Measurements from ENCODE around the gene ACVR2A.
A peak's percentile ranks its signal among the peaks of the same experiment; 100 is the strongest.

Gene ACVR2A

GRCh38 chr2:147844697-147845410 is at the start of gene ACVR2A:
Gene ACVR2A (plus strand): TSS chr2:147845029. CDS start chr2:147845153, 124 bp downstream.
- DNase-seq (ENCODE audit: low read depth in 2 of 2): peak; percentile 1 to 12

GRCh38 chr2:147800316-147800715 is 44.5 kb upstream of the ACVR2A start:
- no peak for DNase-seq (ENCODE audit: low read depth in 2 of 2)

- no peak for DNase-seq (ENCODE audit: low read depth in 2 of 2)
These were observed 38.0 kb upstream of the ACVR2A start for GRCh38 chr2:147806846-147807245.

DNA sequence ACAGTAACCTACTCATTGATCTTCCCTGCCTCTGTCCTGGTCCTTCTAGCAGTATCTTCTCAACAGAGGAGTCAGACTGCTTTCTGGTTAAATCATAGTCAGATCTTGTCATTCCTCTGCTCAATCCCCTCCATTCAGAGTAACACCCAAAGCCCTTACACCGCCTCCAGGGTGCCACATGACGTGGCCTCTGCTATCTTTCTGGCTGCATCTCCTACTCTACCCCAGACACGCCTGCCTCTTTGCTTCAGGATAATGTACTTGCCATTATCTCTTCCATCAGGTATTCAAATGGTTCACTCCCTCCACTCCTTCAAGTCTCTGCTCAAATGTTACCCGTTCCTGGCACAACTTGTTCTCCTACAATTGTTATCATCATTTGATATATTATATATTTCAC is 36.3 kb upstream of the ACVR2A start:
- DNase-seq (ENCODE audit: low read depth in 2 of 2): no peak

- no peak for DNase-seq (ENCODE audit: low read depth in 2 of 2)
These were observed 33.7 kb upstream of the ACVR2A start for GRCh38 chr2:147810883-147811765.

- DNase-seq (ENCODE audit: low read depth in 2 of 2): no peak
These were observed 26.1 kb upstream of the ACVR2A start for GRCh38 chr2:147818741-147819140.

GRCh38 chr2:147824620-147825019 is 20.2 kb upstream of the ACVR2A start:
- DNase-seq (ENCODE audit: low read depth in 2 of 2): no peak

DNA sequence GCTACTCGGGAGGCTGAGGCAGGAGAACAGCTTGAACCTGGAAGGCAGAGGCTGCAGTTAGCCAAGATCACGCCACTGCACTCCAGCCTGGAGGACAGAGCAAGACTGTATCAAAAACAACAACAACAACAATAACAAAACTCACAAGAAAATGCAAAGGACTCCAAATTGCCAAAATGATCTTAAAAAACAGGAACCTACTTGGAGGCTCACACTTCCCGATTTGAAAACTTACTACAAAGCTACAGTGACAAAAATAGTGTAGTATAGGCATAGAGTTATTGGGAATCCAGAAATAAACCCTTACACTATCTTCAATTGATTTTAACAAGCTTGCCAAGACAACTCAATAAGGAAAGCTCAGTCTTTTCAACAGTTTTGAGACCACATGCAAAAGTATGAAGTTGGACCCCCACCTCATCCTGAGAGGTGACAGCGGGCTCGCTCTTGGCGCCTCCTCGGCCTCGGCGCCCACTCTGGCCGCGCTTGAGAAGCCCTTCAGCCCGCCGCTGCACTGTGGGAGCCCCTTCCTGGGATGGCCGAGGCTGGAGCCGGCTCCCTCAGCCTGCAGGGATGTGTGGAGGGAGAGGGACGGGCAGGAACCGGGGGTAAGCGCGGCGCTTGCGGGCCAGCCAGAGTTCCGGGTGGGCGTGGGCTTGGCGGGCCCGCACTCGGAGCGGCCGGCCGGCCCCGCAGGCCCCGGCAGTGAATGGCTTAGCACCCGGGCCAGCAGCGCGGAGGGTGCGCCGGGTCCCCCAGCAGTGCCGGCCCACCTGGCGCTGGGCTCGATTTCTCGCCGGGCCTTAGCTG is 18.3 kb upstream of the ACVR2A start:
- no peak for DNase-seq (ENCODE audit: low read depth in 2 of 2)

DNA sequence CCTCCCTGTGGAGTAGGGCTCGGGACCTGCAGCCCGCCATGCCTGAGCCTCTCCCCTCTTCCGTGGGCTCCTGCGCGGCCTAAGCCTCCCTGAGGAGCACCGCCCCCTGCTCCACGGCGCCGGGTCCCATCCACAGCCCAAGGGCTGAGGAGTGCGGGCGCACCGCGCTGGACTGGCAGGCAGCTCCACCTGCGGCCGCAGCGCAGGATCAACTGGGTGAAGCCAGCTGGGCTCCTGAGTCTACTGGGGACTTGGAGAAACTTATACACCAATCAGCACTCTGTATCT is 17.8 kb upstream of the ACVR2A start:
- DNase-seq (ENCODE audit: low read depth in 2 of 2): no peak

GRCh38 chr2:147829106-147829505 is 15.7 kb upstream of the ACVR2A start:
- no peak for DNase-seq (ENCODE audit: low read depth in 2 of 2)

GRCh38 chr2:147836099-147836498 is 8.7 kb upstream of the ACVR2A start:
- no peak for DNase-seq (ENCODE audit: low read depth in 2 of 2)

GRCh38 chr2:147843391-147843863 is 1.4 kb upstream of the ACVR2A start:
- DNase-seq (ENCODE audit: low read depth in 2 of 2): no peak

DNA sequence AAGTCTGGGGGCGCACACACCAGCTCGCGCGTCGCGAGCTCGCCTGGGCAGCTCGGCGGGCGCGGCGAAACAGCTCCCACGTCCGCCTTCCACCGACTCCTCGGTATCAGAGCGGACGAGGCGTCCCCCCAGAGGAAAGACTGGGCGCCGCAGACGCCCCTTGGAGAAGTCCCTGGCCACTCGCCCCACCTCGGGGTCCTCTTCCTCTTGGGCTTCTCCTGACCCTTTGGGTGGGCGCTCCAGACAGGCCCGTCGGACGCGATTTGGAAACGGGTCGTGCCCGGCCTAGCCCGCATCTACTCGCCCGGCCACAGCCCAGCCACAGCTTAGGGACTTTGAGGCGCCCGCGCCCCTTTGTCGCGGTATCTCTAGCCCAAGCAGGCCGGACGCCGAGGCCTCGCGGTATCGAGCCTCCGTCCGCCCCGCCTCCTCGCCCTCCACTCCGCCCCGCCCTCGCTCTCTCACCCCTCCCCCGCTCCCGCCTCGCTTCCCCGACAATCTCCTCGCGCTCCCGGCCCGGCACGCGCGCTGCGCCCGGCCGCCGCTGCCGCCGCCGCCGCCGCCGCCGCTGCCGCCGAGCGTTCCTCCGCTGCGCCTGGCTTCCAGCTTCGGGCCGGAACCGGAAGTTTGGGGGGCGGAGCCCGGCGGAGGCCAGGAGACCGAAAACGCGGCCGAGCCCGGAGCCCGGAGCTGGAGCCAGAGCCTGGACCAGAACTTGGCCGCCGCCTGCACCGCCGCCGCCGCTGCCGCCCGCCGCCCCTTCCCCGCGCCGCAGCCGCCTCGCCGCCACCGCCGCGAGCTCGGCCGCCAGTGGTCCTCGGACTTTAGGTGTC is 749 bp upstream of the ACVR2A start:
- peak; percentile 64 to 73 for DNase-seq (ENCODE audit: low read depth in 2 of 2)

DNA sequence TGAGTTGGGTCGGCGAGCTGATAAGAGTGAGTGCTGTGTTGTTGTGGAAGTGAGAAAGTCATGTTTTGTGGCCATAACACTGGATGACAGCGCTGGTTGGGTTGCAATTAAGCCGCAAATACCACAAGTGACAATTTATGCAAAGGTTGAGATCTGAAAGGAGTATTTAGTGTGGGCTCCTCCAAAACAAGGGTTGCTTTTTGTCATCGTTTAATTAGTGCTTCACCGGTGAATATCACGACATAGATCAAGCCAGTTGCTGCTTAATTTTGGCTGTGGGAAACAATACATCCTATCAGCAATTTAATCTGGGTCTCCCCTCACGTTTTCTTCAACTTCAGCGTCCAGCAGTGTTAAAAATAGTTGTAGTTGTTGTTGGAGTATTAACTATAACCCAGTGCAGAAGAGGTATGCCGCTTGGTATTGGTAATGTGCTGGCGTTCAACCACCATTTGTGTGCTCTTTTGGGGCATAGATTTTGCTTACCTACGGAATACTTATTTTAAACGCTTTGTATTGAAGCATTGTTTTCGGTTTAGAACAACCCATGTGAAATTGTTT is 662 bp downstream of the ACVR2A start:
- peak; percentile 22 to 27 for DNase-seq (ENCODE audit: low read depth in 2 of 2)

- DNase-seq (ENCODE audit: low read depth in 2 of 2): no peak
These were observed 1.7 kb downstream of the ACVR2A start for GRCh38 chr2:147846412-147847081.

DNA sequence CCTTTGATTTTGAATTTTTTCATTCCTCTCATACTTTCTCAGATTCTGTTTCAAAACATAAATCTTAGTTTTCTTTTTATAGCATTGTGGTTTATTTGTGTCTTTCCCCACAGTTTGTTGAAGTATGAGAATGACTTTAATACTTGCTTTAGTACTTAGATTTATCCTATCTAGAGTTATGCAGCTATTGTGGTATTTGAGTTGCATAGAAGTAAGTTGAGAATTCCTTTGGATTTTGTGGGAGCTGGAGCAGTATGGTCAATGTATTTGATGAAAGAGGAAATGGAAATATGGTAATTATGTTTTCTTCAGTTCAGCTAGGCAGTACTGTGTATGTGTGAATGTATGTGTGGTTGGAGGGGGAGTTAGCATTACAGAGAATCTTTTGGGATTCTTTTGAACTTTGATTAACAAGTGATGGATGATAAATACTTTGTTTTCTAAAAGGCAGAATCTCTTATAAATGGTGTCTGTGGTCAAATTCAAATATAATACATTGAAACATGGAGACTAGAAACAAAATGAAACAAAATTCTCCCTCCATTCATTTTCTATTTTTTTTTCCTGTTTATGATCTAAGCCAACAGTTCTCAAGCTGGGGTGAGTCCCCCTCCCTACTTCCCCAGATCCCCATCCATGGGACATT is 3.0 kb downstream of the ACVR2A start:
- no peak for DNase-seq (ENCODE audit: low read depth in 2 of 2)

GRCh38 chr2:147850838-147851237 is 6.0 kb downstream of the ACVR2A start:
- no peak for DNase-seq (ENCODE audit: low read depth in 2 of 2)

DNA sequence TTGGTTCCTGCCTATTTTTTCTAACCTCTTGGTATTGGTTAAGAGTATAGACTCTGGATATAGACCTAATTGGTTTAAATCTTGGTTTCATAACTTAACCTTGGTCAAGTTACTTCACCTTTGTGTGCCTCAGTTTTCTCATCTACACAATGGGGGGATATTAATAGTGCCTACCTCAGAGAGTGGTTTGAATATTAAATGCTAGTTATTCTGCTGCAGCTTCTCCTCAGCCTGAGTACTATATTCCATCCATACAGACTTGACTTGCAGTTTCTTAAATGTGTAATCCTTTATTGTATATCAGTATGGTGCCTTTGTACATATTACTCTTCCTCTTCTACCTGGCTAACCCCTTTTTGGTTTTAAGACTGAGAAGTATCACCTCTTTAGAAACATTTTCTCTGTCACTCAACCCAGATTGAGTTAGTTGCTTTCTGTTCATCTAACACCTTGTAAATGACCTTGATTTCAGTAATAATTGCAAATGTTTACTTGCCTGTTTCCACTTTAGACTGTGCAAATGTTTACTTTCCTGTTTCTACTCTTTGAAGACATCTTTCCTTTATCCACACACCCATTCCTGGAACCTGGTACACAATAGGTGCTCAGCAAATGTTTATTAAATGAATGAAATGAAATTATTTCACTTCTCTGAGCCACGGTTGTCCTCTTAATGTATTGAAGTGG is 6.6 kb downstream of the ACVR2A start:
- DNase-seq (ENCODE audit: low read depth in 2 of 2): no peak

GRCh38 chr2:147854557-147855134 is 9.8 kb downstream of the ACVR2A start:
- DNase-seq (ENCODE audit: low read depth in 2 of 2): no peak

All from activated CD8-positive, alpha-beta memory T cell treated with anti-CD3 and anti-CD28 coated beads for 4 hours (primary cell).